ENCODE data around the gene DCC. TPM values are rescaled to one million over a fixed set of nuclear protein-coding genes. Genes with fewer than 3 reads are reported as not detected.

DCC gene
- total and polyA plus RNA-seq, 9 of the 15 experiments (the other 6 are each of a cell fraction or from before 2014, with no cell fraction given), result not detected

DNA sequence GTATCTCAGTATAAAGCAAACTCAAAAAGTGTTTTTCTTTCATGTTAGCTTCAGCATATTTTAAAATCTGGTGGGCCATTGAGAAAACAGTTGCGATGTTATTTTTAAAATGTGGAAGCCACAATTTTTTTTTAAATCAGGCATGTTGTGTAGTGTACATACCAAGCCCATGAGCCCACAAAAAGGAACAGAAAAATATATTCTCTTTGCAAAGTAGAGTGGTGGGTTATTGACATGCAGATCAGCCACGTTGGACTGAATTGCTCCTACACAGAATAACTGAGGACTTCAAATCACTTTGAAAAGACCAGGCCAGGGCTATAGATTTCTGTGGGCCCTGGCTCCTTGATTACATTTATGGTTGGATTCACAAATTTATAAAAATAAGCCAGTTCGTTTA lies 774.4 kb downstream of the DCC start (continued):
- TF ChIP-seq RHOXF2B (CRISPR knock-in tag; conservative IDR thresholded peaks at IDR 0.05) (no peak), E2F3 (CRISPR knock-in tag; IDR thresholded peaks at IDR 0.05) (no peak), SMARCC2 (IDR thresholded peaks at IDR 0.05; ENCODE audit: low read depth) (no peak)

GRCh38 chr18:53115876-53116585 lies 776.0 kb downstream of the DCC start:
- ChIA-PET CTCF (ENCODE audit: low intra/inter-chr PET ratio) (no interaction called here), POLR2A (no interaction called here)
- intact Hi-C loops (cut with micrococcal nuclease) (no loop called here), in situ Hi-C loops (cut with MboI) (no loop called here)
- TF ChIP-seq NFE2 (IDR thresholded peaks at IDR 0.05; ENCODE audit: low read depth), result no peak
- Histone ChIP-seq H3K9me3 (replicated peaks; ENCODE audit: control insufficient read depth, insufficient read depth, low read depth, low read length) (no peaks in the 10 kb centered on the region), H2AFZ (ENCODE audit: low read depth, low read length) (no peak overlapping the region), H3K9me1 (ENCODE audit: control insufficient read depth, insufficient read depth, low read length) (no peaks in the 10 kb centered on the region), H4K20me1 (replicated peaks; ENCODE audit: control insufficient read depth, insufficient read depth, low read length) (no peaks in the 10 kb centered on the region), H3K27ac (ENCODE audit: extremely low read depth, low read depth, low read length) (no peak overlapping the region), H3K79me2 (ENCODE audit: control insufficient read depth, insufficient read depth, low read length) (no peaks in the 10 kb centered on the region), H3K4me3 (no peak overlapping the region), H3K4me1 (replicated peaks in 1 of 2; ENCODE audit: control insufficient read depth in 2 of 2, insufficient read depth in 2 of 2, low read length in 2 of 2) (no peaks in the 10 kb centered on the region), H3K36me3 (ENCODE audit: control insufficient read depth, insufficient read depth, low read length) (no peaks in the 10 kb centered on the region), H3K4me2 (ENCODE audit: insufficient read depth, low read length) (no peak overlapping the region), H3K9ac (ENCODE audit: insufficient read depth in 1 of 2, low read depth in 2 of 2, low read length in 2 of 2) (no peak overlapping the region), H3K27me3 (ENCODE audit: control insufficient read depth in 2 of 2, insufficient read depth in 2 of 2, low read length in 2 of 2) (no peaks in the 10 kb centered on the region)
- FAIRE-seq (no peak), ATAC-seq (no peak), DNase-seq (ENCODE audit: extremely low read depth in 1 of 4, low spot score in 3 of 4) (no peak)
- BruUV-seq (replicated peaks), result no TSS peak
- WGBS (ENCODE audit: insufficient coverage, low coverage, missing lambda C conversion rate), result 2% methylated on average over 7 of the region's 10 CpGs

- intact Hi-C loops (cut with micrococcal nuclease), result no loop called here
These were observed 777.9 kb downstream of the DCC start for GRCh38 chr18:53117851-53118250.

More at GRCh38 chr18:53117851-53118250, 777.9 kb downstream of the DCC start:
- no peak for ATAC-seq
- Histone ChIP-seq H3K9me3 (replicated peaks; ENCODE audit: control insufficient read depth, insufficient read depth, low read depth, low read length) (no peaks in the 10 kb centered on the region), H3K9me1 (ENCODE audit: control insufficient read depth, insufficient read depth, low read length) (no peaks in the 10 kb centered on the region), H3K36me3 (ENCODE audit: control insufficient read depth, insufficient read depth, low read length) (no peaks in the 10 kb centered on the region), H4K20me1 (replicated peaks; ENCODE audit: control insufficient read depth, insufficient read depth, low read length) (no peaks in the 10 kb centered on the region), H3K79me2 (ENCODE audit: control insufficient read depth, insufficient read depth, low read length) (no peaks in the 10 kb centered on the region), H3K9ac (ENCODE audit: insufficient read depth in 1 of 2, low read depth in 2 of 2, low read length in 2 of 2) (no peak overlapping the region), H3K4me3 (no peak overlapping the region), H3K27ac (ENCODE audit: extremely low read depth, low read depth, low read length) (no peak overlapping the region), H2AFZ (ENCODE audit: low read depth, low read length) (no peak overlapping the region), H3K4me1 (replicated peaks in 1 of 2; ENCODE audit: control insufficient read depth in 2 of 2, insufficient read depth in 2 of 2, low read length in 2 of 2) (no peaks in the 10 kb centered on the region), H3K27me3 (ENCODE audit: control insufficient read depth in 2 of 2, insufficient read depth in 2 of 2, low read length in 2 of 2) (no peaks in the 10 kb centered on the region), H3K4me2 (ENCODE audit: insufficient read depth, low read length) (no peak overlapping the region)
- no peak for DNase-seq (ENCODE audit: extremely low read depth in 1 of 4, low spot score in 3 of 4)
- WGBS (ENCODE audit: insufficient coverage, low coverage, missing lambda C conversion rate), result 4% methylated on average over 3 of the region's 3 CpGs
- FAIRE-seq, result no peak
- no TSS peak for BruUV-seq (replicated peaks)
- POLR2A ChIA-PET, result no interaction called here
- CTCF ChIA-PET (ENCODE audit: low intra/inter-chr PET ratio), result no interaction called here
- in situ Hi-C loops (cut with MboI), result no loop called here
- TF ChIP-seq STAG1 (CRISPR knock-in tag; IDR thresholded peaks at IDR 0.05; ENCODE audit: borderline replicate concordance), result no peak

All from K562 (cell line).